K562 (cell line): Measurements from ENCODE around the gene ASB2. TPM values are rescaled to one million over a fixed set of nuclear protein-coding genes. Genes with fewer than 3 reads are reported as not detected.

ENCODE experiments used
- ATAC-seq: fragments of 200-7000 bp; cut with Tn5 transposase; 3 replicates; pipeline ENCODE4 v1.9.1; 2020; ENCODE audit warnings: moderate library complexity
- BruUV-seq: library from RNA; stranded (reverse); fragments of 400-500 nt; replicated peaks from 2 replicates; lab custom pipeline; 2021; lab: Mats Ljungman, UMichigan
- CTCF ChIA-PET: fragments of 300-600 bp; formaldehyde crosslinking; extraction: SDS; loops from one replicate; lab custom pipeline; 2021; ENCODE audit warnings: low intra/inter-chr PET ratio; lab: Yijun Ruan, JAX
- POLR2A ChIA-PET: fragments of 300-600, 350-650 bp; sonication (Branson Sonifier 250); formaldehyde crosslinking; extraction: SDS; loops from one replicate; lab custom pipeline; 2021; ENCODE audit warnings: antibody characterized with exemption, inconsistent platforms; lab: Yijun Ruan, JAX
- DNase-seq, 4 experiments: peaks; one replicate each; pipeline versions ENCODE4 v3.0.0 to v3.0.0-alpha.2; 2011 to 2018; ENCODE audit warnings: low spot score in 3 of 4, mixed read lengths in 3 of 4; ENCODE audit errors: extremely low read depth in 1 of 4
- FAIRE-seq: peaks from 2 replicates; lab custom pipeline; 2011; peaks lifted over from hg19 to GRCh38; lab: Jason Lieb, UNC
- H2AFZ ChIP-seq: 2 replicates; pipeline ENCODE4 v1.6.0; 2011; ENCODE audit warnings: low read depth, low read length, control low read depth, inconsistent platforms
- H3K27ac ChIP-seq: fragments of 200-600 bp; 3 replicates; pipeline ENCODE4 v1.8.0; 2011; ENCODE audit warnings: low read depth, mild to moderate bottlenecking, control low read depth, inconsistent platforms, low read length, moderate library complexity, mixed read lengths; ENCODE audit errors: extremely low read depth
- H3K27me3 ChIP-seq, 2 experiments: fragments of 300-600 bp in 1 of 2; 2 replicates in 1 of 2; 3 replicates in 1 of 2; pipeline versions ENCODE4 v1.6.0 to v1.8.0; 2011; ENCODE audit warnings: inconsistent platforms in 2 of 2, low read length in 2 of 2, mild to moderate bottlenecking in 1 of 2, mixed read lengths in 1 of 2, moderate library complexity in 1 of 2; ENCODE audit not compliant: control insufficient read depth in 2 of 2, insufficient read depth in 2 of 2
- H3K36me3 ChIP-seq: fragments of 300-600 bp; 3 replicates; pipeline ENCODE4 v1.8.0; 2011; ENCODE audit warnings: mild to moderate bottlenecking, low read length, inconsistent platforms; ENCODE audit not compliant: control insufficient read depth, insufficient read depth
- H3K4me1 ChIP-seq, 2 experiments: fragments of 200-600 bp in 1 of 2; replicated peaks in 1 of 2; 2 replicates in 1 of 2; 3 replicates in 1 of 2; pipeline versions ENCODE4 v1.5.1 to v1.8.0; 2011; ENCODE audit warnings: inconsistent platforms in 2 of 2, low read length in 2 of 2, mild to moderate bottlenecking in 1 of 2, mixed read lengths in 1 of 2, moderate library complexity in 1 of 2; ENCODE audit not compliant: control insufficient read depth in 2 of 2, insufficient read depth in 2 of 2
- H3K4me2 ChIP-seq: 2 replicates; pipeline ENCODE4 v1.6.1; 2011; ENCODE audit warnings: low read length, control low read depth, inconsistent platforms, mixed read lengths; ENCODE audit not compliant: insufficient read depth
- H3K4me3 ChIP-seq: fragments of 200-600 bp; sonication (generic), shearing (Covaris generic); 2 replicates; pipeline ENCODE4 v1.5.1; 2016; ENCODE audit warnings: control low read depth, inconsistent platforms
- H3K79me2 ChIP-seq: fragments of 200-600 bp; 3 replicates; pipeline ENCODE4 v1.8.0; 2011; ENCODE audit warnings: low read length, inconsistent platforms; ENCODE audit not compliant: control insufficient read depth, insufficient read depth
- H3K9ac ChIP-seq, 2 experiments: 2 replicates each; pipeline versions ENCODE4 v1.6.0 to v1.6.1; 2011; ENCODE audit warnings: low read depth in 2 of 2, low read length in 2 of 2, control low read depth in 1 of 2, inconsistent platforms in 1 of 2, mild to moderate bottlenecking in 1 of 2, mixed read lengths in 1 of 2; ENCODE audit not compliant: insufficient read depth in 1 of 2
- H3K9me1 ChIP-seq: one replicate; pipeline ENCODE4 v1.6.0; 2011; ENCODE audit warnings: inconsistent platforms, mild to moderate bottlenecking, low read length, moderate library complexity; ENCODE audit not compliant: control insufficient read depth, insufficient read depth
- H3K9me3 ChIP-seq: replicated peaks from 2 replicates; pipeline ENCODE4 v1.5.1; 2011; ENCODE audit warnings: low read depth, low read length, inconsistent platforms; ENCODE audit not compliant: control insufficient read depth, insufficient read depth
- H4K20me1 ChIP-seq: replicated peaks from 2 replicates; pipeline ENCODE4 v1.6.1; 2011; ENCODE audit warnings: low read length, inconsistent platforms, mixed read lengths; ENCODE audit not compliant: control insufficient read depth, insufficient read depth
- CBX1 ChIP-seq: sonication (generic); IDR thresholded peaks from 2 replicates; pipeline ENCODE4 v1.6.1; 2016; ENCODE audit warnings: antibody characterized with exemption, low read depth, mild to moderate bottlenecking
- HNRNPUL1 ChIP-seq: fragments of 200-400 bp; formaldehyde crosslinking; IDR thresholded peaks from 2 replicates; pipeline ENCODE4 v1.6.1; 2017; ENCODE audit warnings: low read length
- MIER1 ChIP-seq: fragments of 450-650 bp; IDR thresholded peaks from 2 replicates; pipeline ENCODE4 v1.6.1; 2016; ENCODE audit warnings: antibody characterized with exemption, mild to moderate bottlenecking, low read depth
- PRPF4 ChIP-seq: fragments of 200-400 bp; formaldehyde crosslinking; IDR thresholded peaks from one replicate; pipeline ENCODE4 v1.6.1; 2017; ENCODE audit warnings: low read length, low read depth, mild to moderate bottlenecking; ENCODE audit not compliant: insufficient read depth, poor library complexity, severe bottlenecking
- SETDB1 ChIP-seq: IDR thresholded peaks from one replicate; pipeline ENCODE4 v1.6.1; 2012; ENCODE audit warnings: low read length, control low read depth, inconsistent platforms
- ZNF263 ChIP-seq: sonication (generic); formaldehyde crosslinking; IDR thresholded peaks from 2 replicates; pipeline ENCODE4 v1.8.0; 2022; ENCODE audit warnings: mild to moderate bottlenecking, missing genetic modification reagents, borderline replicate concordance
- ZNF644 ChIP-seq: fragments of 200-800 bp; sonication (Bioruptor generic); IDR thresholded peaks from 2 replicates; pipeline ENCODE4 v1.6.1; 2016; ENCODE audit warnings: low read depth, missing genetic modification characterization, missing compliant biosample characterization
- WGBS: fragments of 100-300 bp; shearing (Covaris generic); methylation state at CpG from one replicate; pipeline ENCODE4 v1.1.6; 2016; ENCODE audit warnings: low coverage, mixed read lengths; ENCODE audit not compliant: insufficient coverage; ENCODE audit errors: missing lambda C conversion rate; 5-methylcytosine and 5-hydroxymethylcytosine counted together
- in situ Hi-C: fragments of 300-500 bp; cut with MboI; formaldehyde crosslinking; loops from 4 replicates; pipeline ENCODE4 v1.15.0; 2018; ENCODE audit warnings: inconsistent platforms, mixed read lengths
- intact Hi-C: fragments of 100-400 bp; cut with micrococcal nuclease; formaldehyde crosslinking; loops from 2 replicates; pipeline ENCODE4 v1.14.2; 2022
- polyA plus RNA-seq, 8 experiments: library from polyadenylated mRNA; depleted of rRNA in 4 of 8; stranded (reverse) in 5 of 8; unstranded in 3 of 8; fragments of >200 nt; fragmentation: Nextera tagmentation in 2 of 8; fragmentation: Illumina TruSeq in 1 of 8; extraction: Ambion mirVana in 2 of 8; extraction: Trizol in 1 of 8; gene quantifications; 2 replicates each; pipeline versions ENCODE4 v1.2.1 to v1.2.3, GENCODE V29; 2011 to 2014; ENCODE audit warnings: inconsistent platforms in 1 of 8, missing spikeins in 1 of 8
- total RNA-seq, 7 experiments: library from RNA; depleted of rRNA in 6 of 7; stranded (reverse); fragments of >200 nt in 6 of 7; fragmentation: Illumina TruSeq in 2 of 7; extraction: Trizol in 2 of 7; gene quantifications; 2 replicates each; pipeline versions ENCODE4 v1.2.1 to v1.2.3, GENCODE V29; 2011 to 2021; ENCODE audit warnings: low replicate concordance in 1 of 7
- TF ChIP-seq, protein P1 (sequence below): fragments of 450-650 bp; conservative IDR thresholded peaks from 2 replicates; pipeline ENCODE4 v1.6.1; 2016; ENCODE audit warnings: missing genetic modification characterization, low read depth, mild to moderate bottlenecking, control low read depth, missing compliant biosample characterization

ASB2 gene
- total and polyA plus RNA-seq, 9 of the 15 experiments (the other 6 are each of a cell fraction or from before 2014, with no cell fraction given): not detected

DNA sequence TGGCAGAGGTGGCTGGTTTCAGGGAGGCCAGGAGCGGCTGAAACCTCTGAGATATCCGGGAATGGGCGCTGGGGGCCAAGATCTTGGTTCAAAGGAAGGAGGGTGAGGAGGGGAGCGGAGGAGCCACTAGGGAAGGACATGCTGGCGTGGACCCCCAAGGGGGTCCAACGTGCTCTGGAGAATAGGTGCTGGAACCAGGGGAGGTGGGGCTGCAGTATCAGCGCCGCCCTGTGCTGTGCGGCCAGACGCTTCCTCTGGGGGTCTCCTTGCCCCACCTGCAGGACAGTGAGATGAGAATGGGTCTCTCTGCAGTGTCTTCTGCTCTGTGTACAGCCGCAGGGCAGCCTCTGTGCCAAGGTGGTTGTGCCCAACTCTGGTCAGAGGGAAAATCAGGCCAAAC lies 46.7 kb downstream of the ASB2 start:
- no peak for DNase-seq
- intact Hi-C loops: loop anchor here (10.0 kb wide), 1 partner anchor 1075 kb away; no protein-coding TSS in a partner anchor
- 0% methylated on average over 1 of the region's 11 CpGs for WGBS
- no peak overlapping the region for H2AFZ ChIP-seq
- no peak overlapping the region for H3K4me2 ChIP-seq
- no peak overlapping the region for H3K27ac ChIP-seq
- no peak overlapping the region for H3K9ac ChIP-seq
- FAIRE-seq: no peak
- POLR2A ChIA-PET: no interaction called here
- no peaks in the 10 kb centered on the region for H3K9me3 ChIP-seq
- no peaks in the 10 kb centered on the region for H3K79me2 ChIP-seq
- no TSS peak for BruUV-seq
- no peak overlapping the region for H3K4me3 ChIP-seq
- no peak for ATAC-seq
- no peaks in the 10 kb centered on the region for H3K4me1 ChIP-seq
- H3K27me3 ChIP-seq: peaks cover 0 to 23% of the 10 kb centered on the region in 2 experiments; a peak in 3 of 5 replicates
- no peaks in the 10 kb centered on the region for H4K20me1 ChIP-seq
- no peaks in the 10 kb centered on the region for H3K36me3 ChIP-seq
- no peaks in the 10 kb centered on the region for H3K9me1 ChIP-seq
- CTCF ChIA-PET: no interaction called here
- TF ChIP-seq CBX1 (no peak), HNRNPUL1 (no peak), ZNF263 (no peak), PRPF4 (no peak), ZNF644 (tag) (no peak), MIER1 (no peak), SETDB1 (no peak)
- TF ChIP-seq, protein P1, sequence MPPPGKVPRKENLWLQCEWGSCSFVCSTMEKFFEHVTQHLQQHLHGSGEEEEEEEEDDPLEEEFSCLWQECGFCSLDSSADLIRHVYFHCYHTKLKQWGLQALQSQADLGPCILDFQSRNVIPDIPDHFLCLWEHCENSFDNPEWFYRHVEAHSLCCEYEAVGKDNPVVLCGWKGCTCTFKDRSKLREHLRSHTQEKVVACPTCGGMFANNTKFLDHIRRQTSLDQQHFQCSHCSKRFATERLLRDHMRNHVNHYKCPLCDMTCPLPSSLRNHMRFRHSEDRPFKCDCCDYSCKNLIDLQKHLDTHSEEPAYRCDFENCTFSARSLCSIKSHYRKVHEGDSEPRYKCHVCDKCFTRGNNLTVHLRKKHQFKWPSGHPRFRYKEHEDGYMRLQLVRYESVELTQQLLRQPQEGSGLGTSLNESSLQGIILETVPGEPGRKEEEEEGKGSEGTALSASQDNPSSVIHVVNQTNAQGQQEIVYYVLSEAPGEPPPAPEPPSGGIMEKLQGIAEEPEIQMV (tag): no peak
- TF ChIP-seq, all 486 proteins: peak for 0
- in situ Hi-C loops: no loop called here
